ENCODE data around the gene ERAP2.
A peak's percentile ranks its signal among the peaks of the same experiment; 100 is the strongest.

DNA sequence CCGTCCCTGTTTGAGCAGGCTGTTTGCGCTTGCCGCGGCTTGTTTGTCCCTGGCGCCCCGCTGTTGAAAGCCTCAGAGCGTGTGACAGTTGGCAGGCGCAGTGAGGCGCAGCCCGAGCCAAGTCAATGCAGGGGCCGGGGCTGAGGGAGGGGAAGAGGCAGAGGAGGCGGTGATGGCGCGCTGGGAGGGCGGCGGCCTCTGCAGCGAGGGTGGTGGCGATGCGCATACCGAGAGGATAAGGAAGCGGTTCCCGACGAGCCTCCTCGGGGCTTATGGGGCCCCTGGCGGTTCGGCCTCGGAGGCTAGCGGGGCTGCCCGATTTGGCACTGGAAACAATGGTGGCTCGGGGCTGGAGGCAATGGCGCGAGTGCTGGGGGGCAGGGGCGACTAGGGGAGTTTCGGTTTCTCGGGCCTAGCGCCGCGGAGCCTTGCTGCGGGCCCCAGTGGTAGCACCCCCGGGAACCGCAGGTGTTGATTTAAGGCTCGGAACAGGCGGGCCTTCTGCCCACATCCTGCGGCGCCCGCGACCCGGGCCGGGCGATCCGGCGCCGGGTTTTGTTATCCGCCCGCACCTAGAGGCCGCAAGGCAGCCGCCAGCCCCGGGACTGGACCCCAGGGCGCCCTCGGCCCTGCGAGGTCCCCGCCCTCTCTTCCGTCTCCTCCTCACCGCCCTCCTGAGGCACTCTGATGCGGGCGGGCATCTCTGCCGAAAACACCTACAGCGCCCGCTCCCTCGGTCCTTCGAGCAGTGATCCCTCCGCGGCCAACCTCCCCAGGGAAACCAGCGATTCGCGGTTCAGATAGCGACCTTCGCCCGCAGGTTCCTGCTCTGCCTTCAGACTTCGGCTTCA lies 58.6 kb downstream of the ERAP2 start:
- TF ChIP-seq, protein P1, sequence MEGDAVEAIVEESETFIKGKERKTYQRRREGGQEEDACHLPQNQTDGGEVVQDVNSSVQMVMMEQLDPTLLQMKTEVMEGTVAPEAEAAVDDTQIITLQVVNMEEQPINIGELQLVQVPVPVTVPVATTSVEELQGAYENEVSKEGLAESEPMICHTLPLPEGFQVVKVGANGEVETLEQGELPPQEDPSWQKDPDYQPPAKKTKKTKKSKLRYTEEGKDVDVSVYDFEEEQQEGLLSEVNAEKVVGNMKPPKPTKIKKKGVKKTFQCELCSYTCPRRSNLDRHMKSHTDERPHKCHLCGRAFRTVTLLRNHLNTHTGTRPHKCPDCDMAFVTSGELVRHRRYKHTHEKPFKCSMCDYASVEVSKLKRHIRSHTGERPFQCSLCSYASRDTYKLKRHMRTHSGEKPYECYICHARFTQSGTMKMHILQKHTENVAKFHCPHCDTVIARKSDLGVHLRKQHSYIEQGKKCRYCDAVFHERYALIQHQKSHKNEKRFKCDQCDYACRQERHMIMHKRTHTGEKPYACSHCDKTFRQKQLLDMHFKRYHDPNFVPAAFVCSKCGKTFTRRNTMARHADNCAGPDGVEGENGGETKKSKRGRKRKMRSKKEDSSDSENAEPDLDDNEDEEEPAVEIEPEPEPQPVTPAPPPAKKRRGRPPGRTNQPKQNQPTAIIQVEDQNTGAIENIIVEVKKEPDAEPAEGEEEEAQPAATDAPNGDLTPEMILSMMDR (IDR thresholded peaks at IDR 0.05): peak in 1 of 3 experiments; percentile 35
- peak in 1 of 2 donors; percentile 72 for TF ChIP-seq POLR2A (IDR thresholded peaks at IDR 0.05)
- peak; percentile 36 to 76 for TF ChIP-seq POLR2AphosphoS5 (IDR thresholded peaks at IDR 0.05; ENCODE audit: insufficient read depth in 1 of 2, low read depth in 1 of 2)
